ENCODE data around the gene AKAP3. TPM values are rescaled to one million over a fixed set of nuclear protein-coding genes. Genes with fewer than 3 reads are reported as not detected.

AKAP3 gene
- 1.7 TPM in 2 replicates for total RNA-seq

DNA sequence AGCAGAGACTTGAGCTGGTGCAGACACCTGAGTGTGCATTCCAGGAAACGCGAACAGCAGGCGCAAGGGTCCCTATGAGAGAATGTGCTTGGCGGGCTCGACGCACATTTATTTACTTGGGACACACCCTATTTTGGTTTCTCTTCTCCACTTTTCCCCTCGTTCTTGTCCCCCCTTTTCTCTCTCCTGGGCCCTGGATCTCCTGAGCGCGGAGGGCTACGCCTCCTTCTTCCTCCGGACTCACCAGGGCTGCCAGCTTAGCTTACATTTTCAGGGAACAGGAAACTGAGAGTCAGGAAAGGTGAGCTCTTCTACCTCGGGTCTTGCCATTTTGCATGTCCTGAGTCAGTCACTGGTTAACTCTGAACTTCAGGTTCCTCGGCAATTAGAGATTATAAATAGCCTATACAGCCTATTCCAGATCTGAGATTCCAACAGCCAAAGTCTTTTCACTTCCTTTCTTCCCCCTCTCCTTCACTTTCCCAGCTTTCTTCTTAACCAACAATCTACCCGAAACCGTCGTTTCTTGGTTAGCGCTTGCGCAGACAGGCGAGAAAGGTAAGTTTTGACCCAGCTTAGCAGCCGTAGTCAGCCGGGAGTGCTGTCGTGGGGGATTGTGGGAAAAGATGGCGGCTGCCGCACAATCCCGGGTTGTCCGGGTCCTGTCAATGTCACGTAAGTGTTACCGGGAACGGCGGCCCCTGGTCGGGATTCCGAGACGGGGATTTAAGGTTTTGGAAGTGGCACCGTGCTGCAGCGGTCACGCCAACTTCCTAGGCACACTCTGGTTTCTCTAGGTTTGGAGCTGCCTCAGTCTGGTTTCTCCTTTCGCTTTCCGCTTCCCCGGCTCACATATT lies at the start of gene AKAP3, which contains the start of gene NDUFA9:
AKAP3 (minus strand) TSS at position 551 of the 857 bp plus-strand sequence. CDS start 10,855 bp downstream, outside the sequence.
NDUFA9 (plus strand) TSS at position 614 of the 857 bp plus-strand sequence; CDS start at position 627, 13 bp downstream.

Other genes starting within 250 kb of the AKAP3 start
- gene FGF6, start 203.2 kb downstream of the AKAP3 start, total RNA-seq: not detected in 2 replicates
- 1.7 and 5.2 TPM in 2 replicates for gene RAD51AP1, start 110.2 kb downstream of the AKAP3 start, total RNA-seq
- gene DYRK4, start 86.8 kb downstream of the AKAP3 start, total RNA-seq: 34.7 and 37.5 TPM in 2 replicates
- 37.6 and 47.2 TPM in 2 replicates for gene NDUFA9, start 63 bp upstream of the AKAP3 start, total RNA-seq
- 0.07 TPM in 1 of 2 replicates, not detected in the other for gene GALNT8, start 71.3 kb upstream of the AKAP3 start, total RNA-seq

Data from smooth muscle cell of the pulmonary artery (primary cell).